K562 (cell line): ENCODE results near the gene DIP2C. TPM values are rescaled to one million over a fixed set of nuclear protein-coding genes. Genes with fewer than 3 reads are reported as not detected.

Experiments used
- ATAC-seq: fragments of 200-7000 bp; cut with Tn5 transposase; 3 replicates; pipeline ENCODE4 v1.9.1; 2020; ENCODE audit warnings: moderate library complexity
- BruUV-seq: library from RNA; stranded (reverse); fragments of 400-500 nt; replicated peaks from 2 replicates; lab custom pipeline; 2021; lab: Mats Ljungman, UMichigan
- CTCF ChIA-PET: fragments of 300-600 bp; formaldehyde crosslinking; extraction: SDS; loops from one replicate; lab custom pipeline; 2021; ENCODE audit warnings: low intra/inter-chr PET ratio; lab: Yijun Ruan, JAX
- POLR2A ChIA-PET: fragments of 300-600, 350-650 bp; sonication (Branson Sonifier 250); formaldehyde crosslinking; extraction: SDS; loops from one replicate; lab custom pipeline; 2021; ENCODE audit warnings: antibody characterized with exemption, inconsistent platforms; lab: Yijun Ruan, JAX
- DNase-seq, 4 experiments: peaks; one replicate each; pipeline versions ENCODE4 v3.0.0 to v3.0.0-alpha.2; 2011 to 2018; ENCODE audit warnings: low spot score in 3 of 4, mixed read lengths in 3 of 4; ENCODE audit errors: extremely low read depth in 1 of 4
- FAIRE-seq: peaks from 2 replicates; lab custom pipeline; 2011; peaks lifted over from hg19 to GRCh38; lab: Jason Lieb, UNC
- H2AFZ ChIP-seq: 2 replicates; pipeline ENCODE4 v1.6.0; 2011; ENCODE audit warnings: low read depth, low read length, control low read depth, inconsistent platforms
- H3K27ac ChIP-seq: fragments of 200-600 bp; 3 replicates; pipeline ENCODE4 v1.8.0; 2011; ENCODE audit warnings: low read depth, mild to moderate bottlenecking, control low read depth, inconsistent platforms, low read length, moderate library complexity, mixed read lengths; ENCODE audit errors: extremely low read depth
- H3K27me3 ChIP-seq, 2 experiments: fragments of 300-600 bp in 1 of 2; 2 replicates in 1 of 2; 3 replicates in 1 of 2; pipeline versions ENCODE4 v1.6.0 to v1.8.0; 2011; ENCODE audit warnings: inconsistent platforms in 2 of 2, low read length in 2 of 2, mild to moderate bottlenecking in 1 of 2, mixed read lengths in 1 of 2, moderate library complexity in 1 of 2; ENCODE audit not compliant: control insufficient read depth in 2 of 2, insufficient read depth in 2 of 2
- H3K36me3 ChIP-seq: fragments of 300-600 bp; 3 replicates; pipeline ENCODE4 v1.8.0; 2011; ENCODE audit warnings: mild to moderate bottlenecking, low read length, inconsistent platforms; ENCODE audit not compliant: control insufficient read depth, insufficient read depth
- H3K4me1 ChIP-seq, 2 experiments: fragments of 200-600 bp in 1 of 2; replicated peaks in 1 of 2; 2 replicates in 1 of 2; 3 replicates in 1 of 2; pipeline versions ENCODE4 v1.5.1 to v1.8.0; 2011; ENCODE audit warnings: inconsistent platforms in 2 of 2, low read length in 2 of 2, mild to moderate bottlenecking in 1 of 2, mixed read lengths in 1 of 2, moderate library complexity in 1 of 2; ENCODE audit not compliant: control insufficient read depth in 2 of 2, insufficient read depth in 2 of 2
- H3K4me2 ChIP-seq: 2 replicates; pipeline ENCODE4 v1.6.1; 2011; ENCODE audit warnings: low read length, control low read depth, inconsistent platforms, mixed read lengths; ENCODE audit not compliant: insufficient read depth
- H3K4me3 ChIP-seq: fragments of 200-600 bp; sonication (generic), shearing (Covaris generic); 2 replicates; pipeline ENCODE4 v1.5.1; 2016; ENCODE audit warnings: control low read depth, inconsistent platforms
- H3K79me2 ChIP-seq: fragments of 200-600 bp; 3 replicates; pipeline ENCODE4 v1.8.0; 2011; ENCODE audit warnings: low read length, inconsistent platforms; ENCODE audit not compliant: control insufficient read depth, insufficient read depth
- H3K9ac ChIP-seq, 2 experiments: 2 replicates each; pipeline versions ENCODE4 v1.6.0 to v1.6.1; 2011; ENCODE audit warnings: low read depth in 2 of 2, low read length in 2 of 2, control low read depth in 1 of 2, inconsistent platforms in 1 of 2, mild to moderate bottlenecking in 1 of 2, mixed read lengths in 1 of 2; ENCODE audit not compliant: insufficient read depth in 1 of 2
- H3K9me1 ChIP-seq: one replicate; pipeline ENCODE4 v1.6.0; 2011; ENCODE audit warnings: inconsistent platforms, mild to moderate bottlenecking, low read length, moderate library complexity; ENCODE audit not compliant: control insufficient read depth, insufficient read depth
- H3K9me3 ChIP-seq: replicated peaks from 2 replicates; pipeline ENCODE4 v1.5.1; 2011; ENCODE audit warnings: low read depth, low read length, inconsistent platforms; ENCODE audit not compliant: control insufficient read depth, insufficient read depth
- H4K20me1 ChIP-seq: replicated peaks from 2 replicates; pipeline ENCODE4 v1.6.1; 2011; ENCODE audit warnings: low read length, inconsistent platforms, mixed read lengths; ENCODE audit not compliant: control insufficient read depth, insufficient read depth
- CXXC5 ChIP-seq: fragments of 250-450 bp; sonication (Bioruptor Pico); IDR thresholded peaks from 2 replicates; pipeline ENCODE4 v1.8.0; 2022; ENCODE audit warnings: inconsistent platforms, mild to moderate bottlenecking, moderate library complexity
- ELF4 ChIP-seq: fragments of 450-650 bp; formaldehyde crosslinking; IDR thresholded peaks from 2 replicates; pipeline ENCODE4 v1.4.0; 2022; ENCODE audit warnings: missing genetic modification characterization
- HDAC6 ChIP-seq: IDR thresholded peaks from 2 replicates; pipeline ENCODE4 v1.6.1; 2012; ENCODE audit warnings: low read depth, mild to moderate bottlenecking, control low read depth, inconsistent platforms, low read length, moderate library complexity
- ILF3 ChIP-seq: fragments of 450-650 bp; IDR thresholded peaks from 2 replicates; pipeline ENCODE4 v1.6.1; 2018; ENCODE audit warnings: antibody characterized with exemption, mild to moderate bottlenecking, moderate library complexity, borderline replicate concordance
- POLR3A ChIP-seq: IDR thresholded peaks from 2 replicates; pipeline ENCODE4 v1.6.1; 2011; ENCODE audit warnings: borderline replicate concordance, mild to moderate bottlenecking, moderate library complexity; ENCODE audit not compliant: insufficient read length, insufficient read depth; ENCODE audit errors: extremely low read depth
- RFX7 ChIP-seq: fragments of 250-450 bp; sonication (Bioruptor Pico); IDR thresholded peaks from 2 replicates; pipeline ENCODE4 v1.5.1; 2021; ENCODE audit warnings: mild to moderate bottlenecking
- ZNF282 ChIP-seq: sonication (generic); formaldehyde crosslinking; IDR thresholded peaks from 2 replicates; pipeline ENCODE4 v1.8.1; 2023; ENCODE audit warnings: missing genetic modification reagents
- WGBS: fragments of 100-300 bp; shearing (Covaris generic); methylation state at CpG from one replicate; pipeline ENCODE4 v1.1.6; 2016; ENCODE audit warnings: low coverage, mixed read lengths; ENCODE audit not compliant: insufficient coverage; ENCODE audit errors: missing lambda C conversion rate; 5-methylcytosine and 5-hydroxymethylcytosine counted together
- in situ Hi-C: fragments of 300-500 bp; cut with MboI; formaldehyde crosslinking; loops from 4 replicates; pipeline ENCODE4 v1.15.0; 2018; ENCODE audit warnings: inconsistent platforms, mixed read lengths
- intact Hi-C: fragments of 100-400 bp; cut with micrococcal nuclease; formaldehyde crosslinking; loops from 2 replicates; pipeline ENCODE4 v1.14.2; 2022
- polyA plus RNA-seq, 8 experiments: library from polyadenylated mRNA; depleted of rRNA in 4 of 8; stranded (reverse) in 5 of 8; unstranded in 3 of 8; fragments of >200 nt; fragmentation: Nextera tagmentation in 2 of 8; fragmentation: Illumina TruSeq in 1 of 8; extraction: Ambion mirVana in 2 of 8; extraction: Trizol in 1 of 8; gene quantifications; 2 replicates each; pipeline versions ENCODE4 v1.2.1 to v1.2.3, GENCODE V29; 2011 to 2014; ENCODE audit warnings: inconsistent platforms in 1 of 8, missing spikeins in 1 of 8
- total RNA-seq, 7 experiments: library from RNA; depleted of rRNA in 6 of 7; stranded (reverse); fragments of >200 nt in 6 of 7; fragmentation: Illumina TruSeq in 2 of 7; extraction: Trizol in 2 of 7; gene quantifications; 2 replicates each; pipeline versions ENCODE4 v1.2.1 to v1.2.3, GENCODE V29; 2011 to 2021; ENCODE audit warnings: low replicate concordance in 1 of 7
- TF ChIP-seq, protein P1 (sequence below): sonication (generic); formaldehyde crosslinking; IDR thresholded peaks from 2 replicates; pipeline ENCODE4 v1.4.0; 2020; ENCODE audit warnings: mild to moderate bottlenecking, missing genetic modification reagents
- TF ChIP-seq, protein P2 (sequence below): sonication (generic); IDR thresholded peaks from 2 replicates; pipeline ENCODE4 v1.6.1; 2016

DIP2C gene
- total and polyA plus RNA-seq, 9 of the 15 experiments (the other 6 are each of a cell fraction or from before 2014, with no cell fraction given): 0.01 TPM; not detected in 8

DNA sequence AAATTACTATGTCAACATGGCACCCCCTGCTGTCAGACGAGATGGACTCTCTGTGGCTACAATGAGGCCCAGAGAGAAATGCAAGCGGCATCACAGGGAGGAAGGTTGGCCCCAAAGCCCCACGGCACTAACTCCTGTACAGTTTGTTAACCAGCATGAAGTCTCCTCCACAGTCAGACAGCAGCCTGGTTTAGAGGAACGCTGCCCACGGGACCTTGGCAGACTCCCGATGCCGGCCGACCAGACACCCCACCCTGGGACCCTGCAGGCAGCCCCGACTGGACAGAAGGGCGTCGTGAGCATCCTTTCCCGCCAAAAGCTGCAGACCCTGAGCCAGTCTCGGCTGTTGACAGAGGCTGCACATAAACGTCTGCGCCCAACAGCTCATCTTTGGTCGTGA is 158.8 kb downstream of the DIP2C start:
- Histone ChIP-seq H3K4me3 (no peak overlapping the region), H3K79me2 (no peaks in the 10 kb centered on the region), H3K36me3 (no peaks in the 10 kb centered on the region), H3K27me3 (peaks cover 60 to 86% of the 10 kb centered on the region in 2 experiments), H3K4me2 (no peak overlapping the region), H2AFZ (no peak overlapping the region), H3K27ac (no peak overlapping the region), H3K4me1 (no peaks in the 10 kb centered on the region; a peak in 1 of 5 replicates), H3K9ac (no peak overlapping the region), H3K9me1 (no peaks in the 10 kb centered on the region), H3K9me3 (no peaks in the 10 kb centered on the region), H4K20me1 (no peaks in the 10 kb centered on the region; the same call in 1 of the 2 replicates)
- WGBS: 4% methylated on average over 15 of the region's 16 CpGs
- intact Hi-C loops (no loop called here), in situ Hi-C loops (no loop called here)
- DNase-seq (no peak), ATAC-seq (no peak), FAIRE-seq (no peak)
- no TSS peak for BruUV-seq
- ChIA-PET CTCF (no interaction called here), POLR2A (no interaction called here)
- no peak for TF ChIP-seq HDAC6

DNA sequence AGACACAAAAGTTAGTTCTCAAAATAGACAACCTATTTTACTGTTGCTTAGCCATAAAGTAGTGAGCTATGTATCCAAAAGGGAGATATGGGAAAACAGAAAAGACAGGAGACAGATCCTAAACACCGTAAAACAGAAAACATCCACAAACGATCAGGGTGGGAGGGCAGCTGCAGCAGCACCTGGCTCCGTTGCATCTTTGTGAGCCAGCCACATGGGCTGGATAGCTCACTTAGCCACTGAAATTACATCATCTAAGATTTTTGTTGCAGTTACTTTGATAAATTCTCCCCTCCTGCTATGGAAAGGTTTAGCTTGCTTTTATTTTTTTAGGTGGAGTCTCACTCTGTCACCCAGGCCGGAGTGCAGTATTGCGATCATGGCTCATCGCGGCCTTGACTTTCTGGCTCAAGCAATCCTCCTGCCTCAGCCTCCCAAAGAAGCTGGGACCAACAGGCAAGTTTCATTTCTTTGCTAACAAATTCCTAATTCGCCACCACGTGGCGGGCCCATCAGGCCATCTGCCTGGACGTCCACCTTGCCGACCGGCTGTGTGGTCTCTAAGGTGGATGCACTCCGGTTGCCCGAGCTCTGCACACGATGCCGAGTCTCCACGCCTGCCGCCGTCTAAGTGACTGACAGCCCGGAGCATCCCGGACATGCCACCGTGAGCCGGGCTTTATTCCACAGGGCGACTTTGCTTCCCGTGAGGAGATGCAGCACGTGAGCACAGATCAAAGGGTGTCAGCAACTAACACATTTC is 159.8 kb downstream of the DIP2C start:
- Histone ChIP-seq H3K79me2 (no peaks in the 10 kb centered on the region), H3K4me2 (no peak overlapping the region), H2AFZ (no peak overlapping the region), H3K9me1 (no peaks in the 10 kb centered on the region), H3K27ac (no peak overlapping the region), H3K9ac (no peak overlapping the region), H3K4me1 (no peaks in the 10 kb centered on the region; a peak in 1 of 5 replicates), H3K9me3 (no peaks in the 10 kb centered on the region), H3K36me3 (no peaks in the 10 kb centered on the region), H3K27me3 (peaks cover 58 to 83% of the 10 kb centered on the region in 2 experiments), H3K4me3 (no peak overlapping the region), H4K20me1 (no peaks in the 10 kb centered on the region; the same call in 1 of the 2 replicates)
- FAIRE-seq (no peak), DNase-seq (no peak), ATAC-seq (no peak)
- CTCF ChIA-PET: no interaction called here
- intact Hi-C loops: no loop called here
- POLR2A ChIA-PET: interaction anchor here (0.7 to 1.2 kb wide), 3 partner anchors 110 to 765 kb away, joined by 3 to 4 read pairs (median 3); no protein-coding TSS in a partner anchor
- WGBS: 5% methylated on average over 25 of the region's 27 CpGs
- in situ Hi-C loops: loop anchor here (10.0 kb wide), 1 partner anchor 245 kb away; no protein-coding TSS in a partner anchor
- no TSS peak for BruUV-seq
- TF ChIP-seq, protein P1, sequence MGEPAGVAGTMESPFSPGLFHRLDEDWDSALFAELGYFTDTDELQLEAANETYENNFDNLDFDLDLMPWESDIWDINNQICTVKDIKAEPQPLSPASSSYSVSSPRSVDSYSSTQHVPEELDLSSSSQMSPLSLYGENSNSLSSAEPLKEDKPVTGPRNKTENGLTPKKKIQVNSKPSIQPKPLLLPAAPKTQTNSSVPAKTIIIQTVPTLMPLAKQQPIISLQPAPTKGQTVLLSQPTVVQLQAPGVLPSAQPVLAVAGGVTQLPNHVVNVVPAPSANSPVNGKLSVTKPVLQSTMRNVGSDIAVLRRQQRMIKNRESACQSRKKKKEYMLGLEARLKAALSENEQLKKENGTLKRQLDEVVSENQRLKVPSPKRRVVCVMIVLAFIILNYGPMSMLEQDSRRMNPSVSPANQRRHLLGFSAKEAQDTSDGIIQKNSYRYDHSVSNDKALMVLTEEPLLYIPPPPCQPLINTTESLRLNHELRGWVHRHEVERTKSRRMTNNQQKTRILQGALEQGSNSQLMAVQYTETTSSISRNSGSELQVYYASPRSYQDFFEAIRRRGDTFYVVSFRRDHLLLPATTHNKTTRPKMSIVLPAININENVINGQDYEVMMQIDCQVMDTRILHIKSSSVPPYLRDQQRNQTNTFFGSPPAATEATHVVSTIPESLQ: no peak
- TF ChIP-seq ILF3 (no peak), RFX7 (CRISPR knock-in tag) (no peak), CXXC5 (CRISPR knock-in tag) (no peak), ELF4 (no peak), ZNF282 (no peak), POLR3A (no peak)
- TF ChIP-seq, protein P2, sequence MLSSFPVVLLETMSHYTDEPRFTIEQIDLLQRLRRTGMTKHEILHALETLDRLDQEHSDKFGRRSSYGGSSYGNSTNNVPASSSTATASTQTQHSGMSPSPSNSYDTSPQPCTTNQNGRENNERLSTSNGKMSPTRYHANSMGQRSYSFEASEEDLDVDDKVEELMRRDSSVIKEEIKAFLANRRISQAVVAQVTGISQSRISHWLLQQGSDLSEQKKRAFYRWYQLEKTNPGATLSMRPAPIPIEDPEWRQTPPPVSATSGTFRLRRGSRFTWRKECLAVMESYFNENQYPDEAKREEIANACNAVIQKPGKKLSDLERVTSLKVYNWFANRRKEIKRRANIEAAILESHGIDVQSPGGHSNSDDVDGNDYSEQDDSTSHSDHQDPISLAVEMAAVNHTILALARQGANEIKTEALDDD: no peak
